H9 (cell line): Measurements from ENCODE around the gene HSPB1. TPM values are rescaled to one million over a fixed set of nuclear protein-coding genes. Genes with fewer than 3 reads are reported as not detected.

Experiments used
- DNase-seq: peaks from one replicate; pipeline ENCODE4 v3.0.0-alpha.2; 2017
- H2AFZ ChIP-seq: one replicate; pipeline ENCODE4 v1.6.1; 2013; ENCODE audit warnings: mild to moderate bottlenecking, low read length, control low read depth, moderate library complexity
- H2AK5ac ChIP-seq: 2 replicates; pipeline ENCODE4 v1.6.1; 2013; ENCODE audit warnings: low read length, control low read depth, mixed read lengths; ENCODE audit not compliant: insufficient read length
- H2BK120ac ChIP-seq: one replicate; pipeline ENCODE4 v1.6.1; 2013; ENCODE audit warnings: low read depth, mild to moderate bottlenecking, low read length, control low read depth, inconsistent platforms; ENCODE audit not compliant: poor library complexity, severe bottlenecking
- H2BK12ac ChIP-seq: 2 replicates; pipeline ENCODE4 v1.6.1; 2013; ENCODE audit warnings: low read length, control low read depth, mixed read lengths, low read depth; ENCODE audit not compliant: insufficient read length
- H2BK15ac ChIP-seq: 2 replicates; pipeline ENCODE4 v1.6.1; 2013; ENCODE audit warnings: low read depth, low read length, control low read depth
- H2BK20ac ChIP-seq: one replicate; pipeline ENCODE4 v1.6.1; 2013; ENCODE audit warnings: low read depth, mild to moderate bottlenecking, low read length, control low read depth, inconsistent platforms; ENCODE audit not compliant: poor library complexity, severe bottlenecking
- H2BK5ac ChIP-seq: 2 replicates; pipeline ENCODE4 v1.6.1; 2013; ENCODE audit warnings: low read length, control low read depth, mixed read lengths; ENCODE audit not compliant: insufficient read length
- H3K14ac ChIP-seq: 2 replicates; pipeline ENCODE4 v1.6.1; 2013; ENCODE audit warnings: low read length, control low read depth; ENCODE audit not compliant: insufficient read depth
- H3K18ac ChIP-seq: 2 replicates; pipeline ENCODE4 v1.6.1; 2013; ENCODE audit warnings: low read depth, mild to moderate bottlenecking, mixed read lengths, low read length, control low read depth; ENCODE audit not compliant: insufficient read length
- H3K23ac ChIP-seq: 2 replicates; pipeline ENCODE4 v1.6.1; 2013; ENCODE audit warnings: low read length, control low read depth, mixed read lengths, low read depth; ENCODE audit not compliant: insufficient read length
- H3K23me2 ChIP-seq: 2 replicates; pipeline ENCODE4 v1.6.1; 2013; ENCODE audit warnings: low read depth, mild to moderate bottlenecking, mixed read lengths, low read length, control low read depth; ENCODE audit not compliant: insufficient read length, poor library complexity, severe bottlenecking
- H3K27ac ChIP-seq: 2 replicates; pipeline ENCODE4 v1.5.1; 2013; ENCODE audit warnings: low read length, control low read depth, mixed read lengths, low read depth; ENCODE audit not compliant: insufficient read length
- H3K27me3 ChIP-seq: 2 replicates; pipeline ENCODE4 v1.6.1; 2013; ENCODE audit warnings: low read length, control low read depth, inconsistent platforms; ENCODE audit not compliant: insufficient read depth
- H3K4ac ChIP-seq: 2 replicates; pipeline ENCODE4 v1.6.1; 2013; ENCODE audit warnings: low read depth, mild to moderate bottlenecking, control low read depth, inconsistent platforms, low read length, moderate library complexity
- H3K4me1 ChIP-seq: 2 replicates; pipeline ENCODE4 v1.6.1; 2013; ENCODE audit warnings: low read length, control low read depth, inconsistent platforms; ENCODE audit not compliant: insufficient read depth
- H3K4me2 ChIP-seq: 2 replicates; pipeline ENCODE4 v1.6.1; 2013; ENCODE audit warnings: low read length, control low read depth, mixed read lengths; ENCODE audit not compliant: insufficient read length, insufficient read depth
- H3K56ac ChIP-seq: 2 replicates; pipeline ENCODE4 v1.6.1; 2013; ENCODE audit warnings: low read depth, mild to moderate bottlenecking, mixed read lengths, low read length, control low read depth; ENCODE audit not compliant: insufficient read length
- H3K79me1 ChIP-seq: 2 replicates; pipeline ENCODE4 v1.6.1; 2013; ENCODE audit warnings: low read depth, mild to moderate bottlenecking, moderate library complexity, low read length, control low read depth, inconsistent platforms; ENCODE audit not compliant: insufficient read depth, poor library complexity, severe bottlenecking
- H3K79me2 ChIP-seq: 2 replicates; pipeline ENCODE4 v1.6.1; 2013; ENCODE audit warnings: low read length, control low read depth, inconsistent platforms; ENCODE audit not compliant: insufficient read depth
- H3K9ac ChIP-seq: 2 replicates; pipeline ENCODE4 v1.6.1; 2013; ENCODE audit warnings: low read length, control low read depth, mixed read lengths; ENCODE audit not compliant: insufficient read length; ENCODE audit errors: extremely low read depth
- H3K9me3 ChIP-seq: one replicate; pipeline ENCODE4 v1.6.1; 2013; ENCODE audit warnings: low read depth, low read length, inconsistent platforms; ENCODE audit not compliant: control insufficient read depth
- H3T11ph ChIP-seq: one replicate; pipeline ENCODE4 v1.6.1; 2013; ENCODE audit warnings: mild to moderate bottlenecking, low read length, control low read depth, inconsistent platforms
- H4K20me1 ChIP-seq: one replicate; pipeline ENCODE4 v1.6.1; 2013; ENCODE audit not compliant: control insufficient read depth, insufficient read length, insufficient read depth
- H4K5ac ChIP-seq: 2 replicates; pipeline ENCODE4 v1.6.1; 2013; ENCODE audit warnings: low read depth, mild to moderate bottlenecking, mixed read lengths, low read length, control low read depth; ENCODE audit not compliant: insufficient read length
- H4K8ac ChIP-seq: replicated peaks from 2 replicates; pipeline ENCODE4 v1.6.1; 2013; ENCODE audit warnings: low read length, control low read depth, mixed read lengths, low read depth; ENCODE audit not compliant: insufficient read length
- H4K91ac ChIP-seq: 2 replicates; pipeline ENCODE4 v1.6.1; 2013; ENCODE audit warnings: low read depth, mild to moderate bottlenecking, moderate library complexity, mixed read lengths, low read length, control low read depth; ENCODE audit not compliant: insufficient read length
- H3K27ac Mint-ChIP-seq, 3 experiments: 2 replicates in 2 of 3; 3 replicates in 1 of 3; pipeline ENCODE4 v1.8.0; 2020 to 2021; ENCODE audit warnings: mixed read lengths in 3 of 3, mild to moderate bottlenecking in 1 of 3, moderate library complexity in 1 of 3
- H3K27me3 Mint-ChIP-seq: 2 replicates; pipeline ENCODE4 v1.8.0; 2021; ENCODE audit warnings: low read depth, mild to moderate bottlenecking, moderate library complexity, mixed read lengths
- H3K36me3 Mint-ChIP-seq, 3 experiments: 2 replicates in 2 of 3; 3 replicates in 1 of 3; pipeline ENCODE4 v1.8.0; 2020 to 2021; ENCODE audit warnings: low read depth in 3 of 3, mixed read lengths in 3 of 3; ENCODE audit not compliant: insufficient read depth in 1 of 3
- H3K4me1 Mint-ChIP-seq, 2 experiments: 2 replicates each; pipeline ENCODE4 v1.8.0; 2020; ENCODE audit warnings: mixed read lengths in 2 of 2
- H3K4me3 Mint-ChIP-seq, 2 experiments: 2 replicates in 1 of 2; 3 replicates in 1 of 2; pipeline ENCODE4 v1.8.0; 2020 to 2021; ENCODE audit warnings: mild to moderate bottlenecking in 2 of 2, mixed read lengths in 2 of 2, moderate library complexity in 1 of 2
- H3K9me3 Mint-ChIP-seq, 2 experiments: 2 replicates in 1 of 2; 3 replicates in 1 of 2; pipeline ENCODE4 v1.8.0; 2020; ENCODE audit warnings: mild to moderate bottlenecking in 2 of 2, mixed read lengths in 2 of 2, moderate library complexity in 1 of 2
- WGBS: extraction: QIAGEN DNeasy Blood & Tissue Kit; methylation state at CpG from one replicate; pipeline ENCODE4 v1.1.7; 2013; ENCODE audit warnings: missing lambda C conversion rate, low lambda C conversion rate, mixed read lengths; ENCODE audit not compliant: insufficient read length; ENCODE audit errors: extremely low coverage; 5-methylcytosine and 5-hydroxymethylcytosine counted together
- total RNA-seq: library from RNA; stranded (reverse); gene quantifications from 2 replicates; pipeline ENCODE4 v1.2.1, GENCODE V29; 2021
- TF ChIP-seq, protein P1 (sequence below): fragments of 200-600 bp; sonication (generic); conservative IDR thresholded peaks from 3 replicates; pipeline ENCODE4 v1.8.0; 2021; ENCODE audit warnings: antibody characterized with exemption, mild to moderate bottlenecking

The HSPB1 gene
- total RNA-seq, 1 experiment from 2014 or later: 186 TPM

DNA sequence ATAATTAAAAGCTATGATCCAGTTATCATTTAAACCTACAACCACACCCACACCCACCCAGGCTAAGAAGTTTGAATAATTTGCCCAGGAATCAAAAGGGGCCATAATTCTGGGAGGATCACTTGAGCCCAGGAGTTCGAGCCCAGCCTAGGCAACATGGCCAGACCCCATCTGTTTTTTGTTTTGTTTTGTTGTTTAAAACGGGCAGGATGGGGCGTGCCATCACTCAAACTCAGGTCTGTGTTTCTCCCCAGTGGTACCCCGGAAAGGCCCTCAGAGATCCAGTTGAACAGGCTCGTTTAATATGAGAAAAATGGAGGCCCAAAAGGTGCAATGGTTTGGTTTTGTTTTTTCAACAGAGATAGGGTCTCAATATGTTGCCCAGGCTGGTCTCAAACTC, 23.3 kb downstream of the HSPB1 start:
- H3K36me3 Mint-ChIP-seq: peaks cover 39 to 85% (median 55%) of the 10 kb centered on the region in 3 experiments; a peak in 6 of 7 replicates
- no peak overlapping the region for H4K8ac ChIP-seq

More for the DNA sequence above, 23.3 kb downstream of the HSPB1 start:
- Histone ChIP-seq H2BK20ac (no peak overlapping the region), H3K27me3 (no peaks in the 10 kb centered on the region), H3K79me1 (peaks cover 3% of the 10 kb centered on the region), H3K23me2 (no peaks in the 10 kb centered on the region), H3K4me1 (no peaks in the 10 kb centered on the region), H3K56ac (no peak overlapping the region), H3K4me2 (no peak overlapping the region), H2BK120ac (no peak overlapping the region), H4K20me1 (no peaks in the 10 kb centered on the region), H2BK5ac (no peak overlapping the region), H3K18ac (no peak overlapping the region), H2AFZ (no peak overlapping the region), H3K79me2 (peaks cover 15% of the 10 kb centered on the region; the same call in 1 of the 2 replicates), H3K9ac (no peak overlapping the region), H4K91ac (no peak overlapping the region), H4K5ac (no peak overlapping the region), H3T11ph (no peak overlapping the region), H2BK15ac (no peak overlapping the region), H3K4ac (no peak overlapping the region), H3K27ac (no peak overlapping the region), H2BK12ac (no peak overlapping the region), H3K9me3 (no peaks in the 10 kb centered on the region), H3K14ac (no peak overlapping the region), H2AK5ac (no peak overlapping the region), H3K23ac (no peak overlapping the region)
- Mint-ChIP-seq H3K27me3 (no peaks in the 10 kb centered on the region), H3K4me3 (no peak overlapping the region), H3K4me1 (peaks cover 0 to 3% of the 10 kb centered on the region in 2 experiments; a peak in 1 of 4 replicates), H3K27ac (no peak overlapping the region), H3K9me3 (no peaks in the 10 kb centered on the region)
- TF ChIP-seq, protein P1, sequence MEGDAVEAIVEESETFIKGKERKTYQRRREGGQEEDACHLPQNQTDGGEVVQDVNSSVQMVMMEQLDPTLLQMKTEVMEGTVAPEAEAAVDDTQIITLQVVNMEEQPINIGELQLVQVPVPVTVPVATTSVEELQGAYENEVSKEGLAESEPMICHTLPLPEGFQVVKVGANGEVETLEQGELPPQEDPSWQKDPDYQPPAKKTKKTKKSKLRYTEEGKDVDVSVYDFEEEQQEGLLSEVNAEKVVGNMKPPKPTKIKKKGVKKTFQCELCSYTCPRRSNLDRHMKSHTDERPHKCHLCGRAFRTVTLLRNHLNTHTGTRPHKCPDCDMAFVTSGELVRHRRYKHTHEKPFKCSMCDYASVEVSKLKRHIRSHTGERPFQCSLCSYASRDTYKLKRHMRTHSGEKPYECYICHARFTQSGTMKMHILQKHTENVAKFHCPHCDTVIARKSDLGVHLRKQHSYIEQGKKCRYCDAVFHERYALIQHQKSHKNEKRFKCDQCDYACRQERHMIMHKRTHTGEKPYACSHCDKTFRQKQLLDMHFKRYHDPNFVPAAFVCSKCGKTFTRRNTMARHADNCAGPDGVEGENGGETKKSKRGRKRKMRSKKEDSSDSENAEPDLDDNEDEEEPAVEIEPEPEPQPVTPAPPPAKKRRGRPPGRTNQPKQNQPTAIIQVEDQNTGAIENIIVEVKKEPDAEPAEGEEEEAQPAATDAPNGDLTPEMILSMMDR: no peak
- DNase-seq: no peak
- no CpG with 5 or more reads among the region's 5 CpGs for WGBS
